ENCODE measurements around the gene WDFY4. TPM values are rescaled to one million over a fixed set of nuclear protein-coding genes. Genes with fewer than 3 reads are reported as not detected.

Gene WDFY4
- total and polyA plus RNA-seq, 2 experiments from 2014 or later = 0.14 TPM; not detected in 1

DNA sequence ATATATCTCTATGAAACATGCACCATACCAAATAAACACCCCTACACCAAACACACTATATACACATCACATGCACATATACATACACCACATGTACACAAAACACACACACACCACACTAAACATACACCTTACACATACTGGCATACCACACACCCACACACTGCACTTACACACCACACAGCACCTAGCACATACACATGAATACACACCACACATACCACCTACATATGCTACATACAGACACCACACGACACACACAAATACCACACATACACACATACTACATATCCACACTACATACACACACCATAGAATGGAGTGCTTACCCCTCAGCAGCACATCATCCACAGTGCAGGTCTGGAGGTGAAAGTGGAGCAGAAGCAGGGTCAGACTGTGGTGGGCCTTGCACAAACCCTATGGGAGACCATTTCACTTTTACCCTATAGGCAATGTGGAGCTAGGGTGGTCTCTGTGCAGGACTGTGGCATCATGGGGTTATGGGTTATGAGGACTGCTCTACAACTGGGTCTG lies 64.6 kb downstream of the WDFY4 start (continued):
- TF ChIP-seq, protein P1, sequence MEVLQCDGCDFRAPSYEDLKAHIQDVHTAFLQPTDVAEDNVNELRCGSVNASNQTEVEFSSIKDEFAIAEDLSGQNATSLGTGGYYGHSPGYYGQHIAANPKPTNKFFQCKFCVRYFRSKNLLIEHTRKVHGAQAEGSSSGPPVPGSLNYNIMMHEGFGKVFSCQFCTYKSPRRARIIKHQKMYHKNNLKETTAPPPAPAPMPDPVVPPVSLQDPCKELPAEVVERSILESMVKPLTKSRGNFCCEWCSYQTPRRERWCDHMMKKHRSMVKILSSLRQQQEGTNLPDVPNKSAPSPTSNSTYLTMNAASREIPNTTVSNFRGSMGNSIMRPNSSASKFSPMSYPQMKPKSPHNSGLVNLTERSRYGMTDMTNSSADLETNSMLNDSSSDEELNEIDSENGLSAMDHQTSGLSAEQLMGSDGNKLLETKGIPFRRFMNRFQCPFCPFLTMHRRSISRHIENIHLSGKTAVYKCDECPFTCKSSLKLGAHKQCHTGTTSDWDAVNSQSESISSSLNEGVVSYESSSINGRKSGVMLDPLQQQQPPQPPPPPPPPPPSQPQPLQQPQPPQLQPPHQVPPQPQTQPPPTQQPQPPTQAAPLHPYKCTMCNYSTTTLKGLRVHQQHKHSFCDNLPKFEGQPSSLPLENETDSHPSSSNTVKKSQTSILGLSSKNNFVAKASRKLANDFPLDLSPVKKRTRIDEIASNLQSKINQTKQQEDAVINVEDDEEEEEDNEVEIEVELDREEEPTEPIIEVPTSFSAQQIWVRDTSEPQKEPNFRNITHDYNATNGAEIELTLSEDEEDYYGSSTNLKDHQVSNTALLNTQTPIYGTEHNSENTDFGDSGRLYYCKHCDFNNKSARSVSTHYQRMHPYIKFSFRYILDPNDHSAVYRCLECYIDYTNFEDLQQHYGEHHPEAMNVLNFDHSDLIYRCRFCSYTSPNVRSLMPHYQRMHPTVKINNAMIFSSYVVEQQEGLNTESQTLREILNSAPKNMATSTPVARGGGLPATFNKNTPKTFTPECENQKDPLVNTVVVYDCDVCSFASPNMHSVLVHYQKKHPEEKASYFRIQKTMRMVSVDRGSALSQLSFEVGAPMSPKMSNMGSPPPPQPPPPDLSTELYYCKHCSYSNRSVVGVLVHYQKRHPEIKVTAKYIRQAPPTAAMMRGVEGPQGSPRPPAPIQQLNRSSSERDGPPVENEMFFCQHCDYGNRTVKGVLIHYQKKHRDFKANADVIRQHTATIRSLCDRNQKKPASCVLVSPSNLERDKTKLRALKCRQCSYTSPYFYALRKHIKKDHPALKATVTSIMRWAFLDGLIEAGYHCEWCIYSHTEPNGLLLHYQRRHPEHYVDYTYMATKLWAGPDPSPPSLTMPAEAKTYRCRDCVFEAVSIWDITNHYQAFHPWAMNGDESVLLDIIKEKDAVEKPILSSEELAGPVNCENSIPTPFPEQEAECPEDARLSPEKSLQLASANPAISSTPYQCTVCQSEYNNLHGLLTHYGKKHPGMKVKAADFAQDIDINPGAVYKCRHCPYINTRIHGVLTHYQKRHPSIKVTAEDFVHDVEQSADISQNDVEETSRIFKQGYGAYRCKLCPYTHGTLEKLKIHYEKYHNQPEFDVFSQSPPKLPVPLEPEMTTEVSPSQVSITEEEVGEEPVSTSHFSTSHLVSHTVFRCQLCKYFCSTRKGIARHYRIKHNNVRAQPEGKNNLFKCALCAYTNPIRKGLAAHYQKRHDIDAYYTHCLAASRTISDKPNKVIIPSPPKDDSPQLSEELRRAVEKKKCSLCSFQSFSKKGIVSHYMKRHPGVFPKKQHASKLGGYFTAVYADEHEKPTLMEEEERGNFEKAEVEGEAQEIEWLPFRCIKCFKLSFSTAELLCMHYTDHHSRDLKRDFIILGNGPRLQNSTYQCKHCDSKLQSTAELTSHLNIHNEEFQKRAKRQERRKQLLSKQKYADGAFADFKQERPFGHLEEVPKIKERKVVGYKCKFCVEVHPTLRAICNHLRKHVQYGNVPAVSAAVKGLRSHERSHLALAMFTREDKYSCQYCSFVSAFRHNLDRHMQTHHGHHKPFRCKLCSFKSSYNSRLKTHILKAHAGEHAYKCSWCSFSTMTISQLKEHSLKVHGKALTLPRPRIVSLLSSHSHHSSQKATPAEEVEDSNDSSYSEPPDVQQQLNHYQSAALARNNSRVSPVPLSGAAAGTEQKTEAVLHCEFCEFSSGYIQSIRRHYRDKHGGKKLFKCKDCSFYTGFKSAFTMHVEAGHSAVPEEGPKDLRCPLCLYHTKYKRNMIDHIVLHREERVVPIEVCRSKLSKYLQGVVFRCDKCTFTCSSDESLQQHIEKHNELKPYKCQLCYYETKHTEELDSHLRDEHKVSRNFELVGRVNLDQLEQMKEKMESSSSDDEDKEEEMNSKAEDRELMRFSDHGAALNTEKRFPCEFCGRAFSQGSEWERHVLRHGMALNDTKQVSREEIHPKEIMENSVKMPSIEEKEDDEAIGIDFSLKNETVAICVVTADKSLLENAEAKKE (CRISPR knock-in tag; IDR thresholded peaks at IDR 0.05) = no peak
- TF ChIP-seq POLR2AphosphoS5 (IDR thresholded peaks at IDR 0.05; ENCODE audit: low read depth) (no peak), EZH2phosphoT487 (IDR thresholded peaks at IDR 0.05; ENCODE audit: unreplicated experiment) (no peak), STAT1 (IDR thresholded peaks at IDR 0.05; ENCODE audit: unreplicated experiment) (no peak), NANOG (IDR thresholded peaks at IDR 0.05; ENCODE audit: borderline replicate concordance) (no peak), ZNF331 (CRISPR knock-in tag; IDR thresholded peaks at IDR 0.05; ENCODE audit: low read depth) (no peak)
- TF ChIP-seq, protein P2, sequence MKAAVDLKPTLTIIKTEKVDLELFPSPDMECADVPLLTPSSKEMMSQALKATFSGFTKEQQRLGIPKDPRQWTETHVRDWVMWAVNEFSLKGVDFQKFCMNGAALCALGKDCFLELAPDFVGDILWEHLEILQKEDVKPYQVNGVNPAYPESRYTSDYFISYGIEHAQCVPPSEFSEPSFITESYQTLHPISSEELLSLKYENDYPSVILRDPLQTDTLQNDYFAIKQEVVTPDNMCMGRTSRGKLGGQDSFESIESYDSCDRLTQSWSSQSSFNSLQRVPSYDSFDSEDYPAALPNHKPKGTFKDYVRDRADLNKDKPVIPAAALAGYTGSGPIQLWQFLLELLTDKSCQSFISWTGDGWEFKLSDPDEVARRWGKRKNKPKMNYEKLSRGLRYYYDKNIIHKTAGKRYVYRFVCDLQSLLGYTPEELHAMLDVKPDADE (IDR thresholded peaks at IDR 0.05) = no peak
- TF ChIP-seq, protein P3, sequence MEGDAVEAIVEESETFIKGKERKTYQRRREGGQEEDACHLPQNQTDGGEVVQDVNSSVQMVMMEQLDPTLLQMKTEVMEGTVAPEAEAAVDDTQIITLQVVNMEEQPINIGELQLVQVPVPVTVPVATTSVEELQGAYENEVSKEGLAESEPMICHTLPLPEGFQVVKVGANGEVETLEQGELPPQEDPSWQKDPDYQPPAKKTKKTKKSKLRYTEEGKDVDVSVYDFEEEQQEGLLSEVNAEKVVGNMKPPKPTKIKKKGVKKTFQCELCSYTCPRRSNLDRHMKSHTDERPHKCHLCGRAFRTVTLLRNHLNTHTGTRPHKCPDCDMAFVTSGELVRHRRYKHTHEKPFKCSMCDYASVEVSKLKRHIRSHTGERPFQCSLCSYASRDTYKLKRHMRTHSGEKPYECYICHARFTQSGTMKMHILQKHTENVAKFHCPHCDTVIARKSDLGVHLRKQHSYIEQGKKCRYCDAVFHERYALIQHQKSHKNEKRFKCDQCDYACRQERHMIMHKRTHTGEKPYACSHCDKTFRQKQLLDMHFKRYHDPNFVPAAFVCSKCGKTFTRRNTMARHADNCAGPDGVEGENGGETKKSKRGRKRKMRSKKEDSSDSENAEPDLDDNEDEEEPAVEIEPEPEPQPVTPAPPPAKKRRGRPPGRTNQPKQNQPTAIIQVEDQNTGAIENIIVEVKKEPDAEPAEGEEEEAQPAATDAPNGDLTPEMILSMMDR (conservative IDR thresholded peaks at IDR 0.05; ENCODE audit: low read depth in 2 of 2) = no peak
